ENCODE measurements around the gene ZNF610.

DNA sequence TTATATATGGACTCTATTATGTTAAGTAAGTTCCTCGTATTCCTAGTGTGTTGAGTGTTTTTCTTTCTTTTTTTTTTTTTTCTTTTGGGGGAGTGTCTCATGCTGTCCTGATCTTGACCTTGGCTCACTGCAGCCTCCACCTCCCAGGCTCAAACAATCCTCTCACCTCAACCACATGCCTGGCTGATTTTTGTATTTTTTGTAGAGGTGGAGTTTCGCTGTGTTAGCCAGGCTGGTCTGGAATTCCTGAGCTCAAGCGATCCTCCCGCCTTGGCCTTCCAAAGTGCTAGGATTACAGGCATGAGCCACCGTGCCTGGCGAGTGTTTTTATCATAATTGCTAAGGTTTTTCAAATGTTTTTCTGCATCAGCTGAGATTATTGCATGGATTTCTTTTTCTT lies 49.8 kb upstream of the ZNF610 start:
- TF ChIP-seq, protein P1, sequence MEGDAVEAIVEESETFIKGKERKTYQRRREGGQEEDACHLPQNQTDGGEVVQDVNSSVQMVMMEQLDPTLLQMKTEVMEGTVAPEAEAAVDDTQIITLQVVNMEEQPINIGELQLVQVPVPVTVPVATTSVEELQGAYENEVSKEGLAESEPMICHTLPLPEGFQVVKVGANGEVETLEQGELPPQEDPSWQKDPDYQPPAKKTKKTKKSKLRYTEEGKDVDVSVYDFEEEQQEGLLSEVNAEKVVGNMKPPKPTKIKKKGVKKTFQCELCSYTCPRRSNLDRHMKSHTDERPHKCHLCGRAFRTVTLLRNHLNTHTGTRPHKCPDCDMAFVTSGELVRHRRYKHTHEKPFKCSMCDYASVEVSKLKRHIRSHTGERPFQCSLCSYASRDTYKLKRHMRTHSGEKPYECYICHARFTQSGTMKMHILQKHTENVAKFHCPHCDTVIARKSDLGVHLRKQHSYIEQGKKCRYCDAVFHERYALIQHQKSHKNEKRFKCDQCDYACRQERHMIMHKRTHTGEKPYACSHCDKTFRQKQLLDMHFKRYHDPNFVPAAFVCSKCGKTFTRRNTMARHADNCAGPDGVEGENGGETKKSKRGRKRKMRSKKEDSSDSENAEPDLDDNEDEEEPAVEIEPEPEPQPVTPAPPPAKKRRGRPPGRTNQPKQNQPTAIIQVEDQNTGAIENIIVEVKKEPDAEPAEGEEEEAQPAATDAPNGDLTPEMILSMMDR (IDR thresholded peaks at IDR 0.05): no peak
- TF ChIP-seq ZNF396 (CRISPR knock-in tag; IDR thresholded peaks at IDR 0.05; ENCODE audit: borderline replicate concordance): no peak
- no peak for TF ChIP-seq FOXJ3 (CRISPR knock-in tag; IDR thresholded peaks at IDR 0.05; ENCODE audit: borderline replicate concordance)
- TF ChIP-seq, protein P2, sequence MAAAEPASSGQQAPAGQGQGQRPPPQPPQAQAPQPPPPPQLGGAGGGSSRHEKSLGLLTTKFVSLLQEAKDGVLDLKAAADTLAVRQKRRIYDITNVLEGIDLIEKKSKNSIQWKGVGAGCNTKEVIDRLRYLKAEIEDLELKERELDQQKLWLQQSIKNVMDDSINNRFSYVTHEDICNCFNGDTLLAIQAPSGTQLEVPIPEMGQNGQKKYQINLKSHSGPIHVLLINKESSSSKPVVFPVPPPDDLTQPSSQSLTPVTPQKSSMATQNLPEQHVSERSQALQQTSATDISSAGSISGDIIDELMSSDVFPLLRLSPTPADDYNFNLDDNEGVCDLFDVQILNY (CRISPR knock-in tag; IDR thresholded peaks at IDR 0.05): no peak
- no peak for TF ChIP-seq ESRRA (CRISPR knock-in tag; IDR thresholded peaks at IDR 0.05; ENCODE audit: borderline replicate concordance)
- TF ChIP-seq ZNF317 (CRISPR knock-in tag; IDR thresholded peaks at IDR 0.05; ENCODE audit: borderline replicate concordance, low read depth): no peak
- TF ChIP-seq GRHL2 (CRISPR knock-in tag; IDR thresholded peaks at IDR 0.05; ENCODE audit: insufficient replicate concordance, severe bottlenecking): no peak
- TF ChIP-seq TCF7 (CRISPR knock-in tag; IDR thresholded peaks at IDR 0.05; ENCODE audit: low read depth): no peak
- TF ChIP-seq NR3C1 (CRISPR knock-in tag; conservative IDR thresholded peaks at IDR 0.05; ENCODE audit: low read depth): no peak
- TF ChIP-seq, protein P3, sequence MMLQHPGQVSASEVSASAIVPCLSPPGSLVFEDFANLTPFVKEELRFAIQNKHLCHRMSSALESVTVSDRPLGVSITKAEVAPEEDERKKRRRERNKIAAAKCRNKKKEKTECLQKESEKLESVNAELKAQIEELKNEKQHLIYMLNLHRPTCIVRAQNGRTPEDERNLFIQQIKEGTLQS (CRISPR knock-in tag; conservative IDR thresholded peaks at IDR 0.05): no peak
- no peak for TF ChIP-seq ZNF121 (CRISPR knock-in tag; IDR thresholded peaks at IDR 0.05)
- no peak for TF ChIP-seq TP53 (CRISPR knock-in tag; IDR thresholded peaks at IDR 0.05)
- TF ChIP-seq SMAD3 (CRISPR knock-in tag; IDR thresholded peaks at IDR 0.05; ENCODE audit: borderline replicate concordance): no peak

Data from WTC11 (cell line).